KMS-11 (cell line): Measurements from ENCODE around the gene ISY1.

Experiments used
- H2AFZ ChIP-seq: fragments of 200-600 bp; sonication (generic); 2 replicates; pipeline ENCODE4 v1.6.1; 2016; ENCODE audit warnings: antibody characterized with exemption, mixed run types, low read depth
- H3K27ac ChIP-seq: fragments of 200-600 bp; sonication (generic); 2 replicates; pipeline ENCODE4 v1.6.1; 2016; ENCODE audit warnings: mild to moderate bottlenecking, mixed run types
- H3K27me3 ChIP-seq: fragments of 200-600 bp; sonication (generic); 2 replicates; pipeline ENCODE4 v1.6.1; 2017; ENCODE audit warnings: mild to moderate bottlenecking, low read depth, mixed run types, moderate library complexity; ENCODE audit not compliant: insufficient read depth
- H3K36me3 ChIP-seq: fragments of 200-600 bp; sonication (generic); 2 replicates; pipeline ENCODE4 v1.6.1; 2017; ENCODE audit warnings: mild to moderate bottlenecking, mixed run types; ENCODE audit not compliant: insufficient read depth
- H3K4me1 ChIP-seq: fragments of 200-600 bp; sonication (generic); 2 replicates; pipeline ENCODE4 v1.6.1; 2016; ENCODE audit warnings: mild to moderate bottlenecking, low read depth, mixed run types; ENCODE audit not compliant: poor library complexity, severe bottlenecking
- H3K4me2 ChIP-seq: fragments of 200-600 bp; sonication (generic); 2 replicates; pipeline ENCODE4 v1.7.0; 2016; ENCODE audit warnings: mild to moderate bottlenecking, mixed run types
- H3K4me3 ChIP-seq: fragments of 200-600 bp; sonication (generic); IDR thresholded peaks from 2 replicates; pipeline ENCODE4 v1.6.1; 2017; ENCODE audit warnings: low read depth, low read length, mixed read lengths; ENCODE audit not compliant: insufficient read depth
- H3K79me2 ChIP-seq: fragments of 200-600 bp; sonication (generic); 2 replicates; pipeline ENCODE4 v1.6.1; 2016; ENCODE audit warnings: low read depth, mixed run types; ENCODE audit not compliant: insufficient read depth
- H3K9ac ChIP-seq: fragments of 200-600 bp; sonication (generic); 2 replicates; pipeline ENCODE4 v1.6.1; 2016; ENCODE audit warnings: mild to moderate bottlenecking, mixed run types
- H4K20me1 ChIP-seq: fragments of 200-600 bp; sonication (generic); 2 replicates; pipeline ENCODE4 v1.6.1; 2016; ENCODE audit warnings: mild to moderate bottlenecking, mixed run types; ENCODE audit not compliant: insufficient read depth
- TF ChIP-seq, protein P1 (sequence below): fragments of 200-600 bp; sonication (generic); conservative IDR thresholded peaks from 2 replicates; pipeline ENCODE4 v1.6.1; 2017; ENCODE audit warnings: low read depth, mild to moderate bottlenecking, antibody characterized with exemption, low read length, moderate library complexity, mixed read lengths

The ISY1 gene

DNA sequence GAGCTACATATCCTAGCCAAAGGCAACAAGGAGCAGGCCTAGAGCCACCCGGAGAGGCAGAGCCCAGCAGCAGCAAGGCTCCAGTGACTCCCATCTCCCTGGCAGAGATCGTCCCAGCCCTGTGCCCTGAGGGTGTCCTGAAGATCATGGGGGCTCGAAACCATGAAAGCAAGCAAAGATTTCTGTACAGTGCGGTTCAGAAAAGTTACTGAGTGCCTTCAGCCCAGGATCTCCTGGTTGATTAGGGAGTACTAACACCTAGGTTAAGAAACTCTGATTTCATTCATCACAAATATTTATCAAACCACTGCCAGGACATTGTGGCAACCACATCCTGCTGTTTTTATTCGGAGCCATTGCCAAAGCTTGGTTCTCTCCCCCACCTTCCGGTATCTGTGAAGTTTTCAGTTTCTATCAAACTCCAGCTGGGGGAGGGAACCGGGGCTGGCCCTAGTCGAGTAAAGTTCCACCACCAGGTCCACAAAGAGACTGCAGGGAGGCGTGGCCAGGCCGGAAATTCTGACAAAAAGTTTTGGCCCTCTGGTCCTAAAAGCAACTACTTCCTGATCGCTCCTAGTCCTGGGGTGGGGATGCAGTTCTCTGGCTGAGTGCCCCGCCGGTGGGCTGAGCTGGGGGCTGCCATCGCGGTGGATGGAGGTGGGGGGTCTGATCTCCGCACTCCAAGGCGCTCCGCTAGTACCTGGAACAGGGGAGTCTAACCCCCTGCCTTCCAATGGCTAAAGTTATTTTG lies 40.4 kb downstream of the ISY1 start:
- H3K79me2 ChIP-seq: peaks cover 31% of the 10 kb centered on the region; the same call in 1 of the 2 replicates
- H3K27me3 ChIP-seq: no peaks in the 10 kb centered on the region
- H3K9ac ChIP-seq: peak overlapping the region; percentile 64
- H4K20me1 ChIP-seq: no peaks in the 10 kb centered on the region
- H3K4me1 ChIP-seq: peaks cover 67% of the 10 kb centered on the region
- no peak overlapping the region for H3K4me3 ChIP-seq
- H3K27ac ChIP-seq: peak overlapping the region; percentile 83
- peak overlapping the region; percentile 57; the same call in 1 of the 2 replicates for H2AFZ ChIP-seq
- TF ChIP-seq, protein P1, sequence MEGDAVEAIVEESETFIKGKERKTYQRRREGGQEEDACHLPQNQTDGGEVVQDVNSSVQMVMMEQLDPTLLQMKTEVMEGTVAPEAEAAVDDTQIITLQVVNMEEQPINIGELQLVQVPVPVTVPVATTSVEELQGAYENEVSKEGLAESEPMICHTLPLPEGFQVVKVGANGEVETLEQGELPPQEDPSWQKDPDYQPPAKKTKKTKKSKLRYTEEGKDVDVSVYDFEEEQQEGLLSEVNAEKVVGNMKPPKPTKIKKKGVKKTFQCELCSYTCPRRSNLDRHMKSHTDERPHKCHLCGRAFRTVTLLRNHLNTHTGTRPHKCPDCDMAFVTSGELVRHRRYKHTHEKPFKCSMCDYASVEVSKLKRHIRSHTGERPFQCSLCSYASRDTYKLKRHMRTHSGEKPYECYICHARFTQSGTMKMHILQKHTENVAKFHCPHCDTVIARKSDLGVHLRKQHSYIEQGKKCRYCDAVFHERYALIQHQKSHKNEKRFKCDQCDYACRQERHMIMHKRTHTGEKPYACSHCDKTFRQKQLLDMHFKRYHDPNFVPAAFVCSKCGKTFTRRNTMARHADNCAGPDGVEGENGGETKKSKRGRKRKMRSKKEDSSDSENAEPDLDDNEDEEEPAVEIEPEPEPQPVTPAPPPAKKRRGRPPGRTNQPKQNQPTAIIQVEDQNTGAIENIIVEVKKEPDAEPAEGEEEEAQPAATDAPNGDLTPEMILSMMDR: peak; percentile 26; the same call in 1 of the 2 replicates
- peak overlapping the region; percentile 93 for H3K4me2 ChIP-seq
- no peaks in the 10 kb centered on the region for H3K36me3 ChIP-seq

DNA sequence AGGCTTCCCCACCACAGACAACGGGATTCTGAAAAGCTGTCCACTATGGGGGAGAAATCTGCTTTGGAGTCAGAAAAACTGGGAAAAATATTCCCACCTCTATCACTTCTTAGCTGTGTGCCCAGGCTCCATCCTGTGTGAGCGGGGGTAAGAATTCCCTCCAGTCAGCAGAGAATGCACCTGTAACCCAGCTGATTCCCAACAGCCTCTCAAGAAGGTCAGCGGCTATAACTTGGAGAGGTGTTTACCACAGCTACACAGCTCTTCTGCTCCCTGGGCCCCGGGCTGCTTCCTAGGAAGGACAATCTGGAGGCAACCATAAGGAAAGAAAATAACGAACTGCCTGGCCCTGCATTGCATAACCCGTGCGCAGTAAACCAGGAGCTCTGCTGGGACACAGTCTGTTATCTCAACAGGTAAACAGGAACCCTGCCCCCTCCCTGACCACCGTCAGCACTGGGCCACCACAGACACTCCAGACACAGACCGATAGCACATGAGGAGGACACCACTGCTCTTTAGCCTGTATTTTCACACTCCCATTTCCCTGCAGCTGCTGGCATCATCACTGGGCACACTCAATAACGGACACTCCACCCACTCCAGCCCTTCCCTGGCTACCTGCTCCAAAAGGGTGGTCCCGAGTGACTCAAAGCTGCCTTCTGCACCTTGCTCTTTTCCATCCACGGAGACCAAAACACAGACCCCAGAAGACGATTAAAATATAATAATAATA lies 41.3 kb downstream of the ISY1 start:
- H3K9ac ChIP-seq: peak overlapping the region; percentile 55
- H3K79me2 ChIP-seq: peaks cover 31% of the 10 kb centered on the region; the same call in 1 of the 2 replicates
- no peaks in the 10 kb centered on the region for H3K27me3 ChIP-seq
- H4K20me1 ChIP-seq: no peaks in the 10 kb centered on the region
- H3K4me1 ChIP-seq: peaks cover 67% of the 10 kb centered on the region
- peak overlapping the region; percentile 36; the same call in 1 of the 2 replicates for H2AFZ ChIP-seq
- no peaks in the 10 kb centered on the region for H3K36me3 ChIP-seq
- TF ChIP-seq, protein P1: no peak
- peak overlapping the region; percentile 83 for H3K27ac ChIP-seq
- H3K4me3 ChIP-seq: no peak overlapping the region
- peak overlapping the region; percentile 93 for H3K4me2 ChIP-seq

DNA sequence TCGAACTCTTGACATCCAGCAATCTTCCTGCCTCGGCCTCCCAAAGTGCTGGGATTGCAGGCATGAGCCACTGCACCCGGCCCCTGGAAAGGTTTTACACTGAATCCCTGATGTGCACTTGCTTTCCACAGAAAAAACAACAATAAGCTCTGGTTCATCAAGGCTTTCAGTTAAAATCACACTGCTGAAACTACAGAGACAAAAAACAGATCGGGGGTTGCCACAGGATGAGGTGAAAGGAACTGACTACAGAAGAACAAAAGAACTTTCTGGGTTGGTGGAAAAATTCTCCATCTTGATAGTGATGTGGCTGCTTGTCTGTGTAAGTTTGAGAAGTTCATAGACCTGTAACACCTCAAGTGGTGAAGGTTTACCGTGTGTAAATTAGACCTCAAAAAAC lies 42.1 kb downstream of the ISY1 start:
- Histone ChIP-seq H3K36me3 (no peaks in the 10 kb centered on the region), H3K27ac (peak overlapping the region; percentile 83; the same call in 1 of the 2 replicates), H2AFZ (no peak overlapping the region), H3K4me1 (peaks cover 60% of the 10 kb centered on the region), H3K27me3 (no peaks in the 10 kb centered on the region), H3K9ac (peak overlapping the region; percentile 55; the same call in 1 of the 2 replicates), H3K79me2 (peaks cover 35% of the 10 kb centered on the region; the same call in 1 of the 2 replicates), H4K20me1 (no peaks in the 10 kb centered on the region), H3K4me3 (no peak overlapping the region), H3K4me2 (peak overlapping the region; percentile 93)
- TF ChIP-seq, protein P1: no peak

DNA sequence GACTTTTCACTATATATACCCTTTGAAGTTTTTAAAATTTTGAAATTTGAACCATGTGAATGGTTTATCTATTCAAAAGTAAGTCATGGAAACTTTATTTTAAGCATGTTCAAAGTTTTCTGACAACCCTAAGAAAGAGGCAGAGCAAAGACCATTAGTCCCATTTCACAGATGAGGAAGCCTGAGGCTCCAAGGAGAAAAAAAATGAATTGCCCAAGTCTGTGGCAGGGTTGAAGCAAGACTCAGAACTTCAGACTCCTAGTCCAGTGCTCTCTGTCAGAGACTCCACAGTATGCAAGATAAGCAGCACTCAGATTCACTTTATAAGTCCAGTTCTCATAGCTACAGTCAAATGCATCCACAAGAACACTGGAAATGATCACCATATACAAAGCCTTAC lies 43.7 kb downstream of the ISY1 start:
- Histone ChIP-seq H3K4me1 (peaks cover 53% of the 10 kb centered on the region), H2AFZ (no peak overlapping the region), H3K36me3 (no peaks in the 10 kb centered on the region), H3K9ac (no peak overlapping the region), H3K27ac (no peak overlapping the region), H4K20me1 (no peaks in the 10 kb centered on the region), H3K79me2 (peaks cover 41% of the 10 kb centered on the region; the same call in 1 of the 2 replicates), H3K27me3 (no peaks in the 10 kb centered on the region), H3K4me3 (no peak overlapping the region), H3K4me2 (no peak overlapping the region)
- TF ChIP-seq, protein P1: no peak
